Suprapubic skin (tissue), 4 donors: ENCODE results near the gene ZFR2.

Source experiments
- CTCF ChIP-seq, 2 donors: fragments of 200-600 bp in 1 of 2; fragments of 450-650 bp in 1 of 2; sonication (generic) in 1 of 2; IDR thresholded peaks; one replicate each; pipeline ENCODE4 v1.5.1; 2016 to 2019; ENCODE audit warnings: antibody characterized with exemption in 2 of 2, mild to moderate bottlenecking in 1 of 2, moderate library complexity in 1 of 2
- POLR2A ChIP-seq, 2 donors: fragments of 450-650 bp; IDR thresholded peaks; one replicate each; pipeline ENCODE4 v1.6.1; 2017; ENCODE audit warnings: antibody characterized with exemption in 2 of 2, mild to moderate bottlenecking in 2 of 2, moderate library complexity in 2 of 2
- POLR2AphosphoS5 ChIP-seq, 3 donors: sonication (generic); formaldehyde crosslinking; IDR thresholded peaks; one replicate each; pipeline ENCODE4 v1.6.1; 2017; ENCODE audit warnings: antibody characterized with exemption in 3 of 3

GRCh38 chr19:3780786-3781304, 88.0 kb downstream of the ZFR2 start:
- TF ChIP-seq CTCF (IDR thresholded peaks at IDR 0.05) = no peak
- TF ChIP-seq POLR2A (IDR thresholded peaks at IDR 0.05) = no peak
- TF ChIP-seq POLR2AphosphoS5 (IDR thresholded peaks at IDR 0.05) = no peak
